GM19438 (cell line): ENCODE measurements around the gene PPP5C.
"Not testable (repeated sequence)": the region's sequence is repeated elsewhere in the genome, so short reads cannot be mapped to it uniquely, and the experiment has no call there.

Experiments used
- ATAC-seq: cut with Tn5 transposase; IDR thresholded peaks from one replicate; pipeline ENCODE4 v1.9.1; 2021; ENCODE audit warnings: low read depth; ENCODE audit not compliant: unreplicated experiment

Gene PPP5C, protein sequence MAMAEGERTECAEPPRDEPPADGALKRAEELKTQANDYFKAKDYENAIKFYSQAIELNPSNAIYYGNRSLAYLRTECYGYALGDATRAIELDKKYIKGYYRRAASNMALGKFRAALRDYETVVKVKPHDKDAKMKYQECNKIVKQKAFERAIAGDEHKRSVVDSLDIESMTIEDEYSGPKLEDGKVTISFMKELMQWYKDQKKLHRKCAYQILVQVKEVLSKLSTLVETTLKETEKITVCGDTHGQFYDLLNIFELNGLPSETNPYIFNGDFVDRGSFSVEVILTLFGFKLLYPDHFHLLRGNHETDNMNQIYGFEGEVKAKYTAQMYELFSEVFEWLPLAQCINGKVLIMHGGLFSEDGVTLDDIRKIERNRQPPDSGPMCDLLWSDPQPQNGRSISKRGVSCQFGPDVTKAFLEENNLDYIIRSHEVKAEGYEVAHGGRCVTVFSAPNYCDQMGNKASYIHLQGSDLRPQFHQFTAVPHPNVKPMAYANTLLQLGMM

DNA sequence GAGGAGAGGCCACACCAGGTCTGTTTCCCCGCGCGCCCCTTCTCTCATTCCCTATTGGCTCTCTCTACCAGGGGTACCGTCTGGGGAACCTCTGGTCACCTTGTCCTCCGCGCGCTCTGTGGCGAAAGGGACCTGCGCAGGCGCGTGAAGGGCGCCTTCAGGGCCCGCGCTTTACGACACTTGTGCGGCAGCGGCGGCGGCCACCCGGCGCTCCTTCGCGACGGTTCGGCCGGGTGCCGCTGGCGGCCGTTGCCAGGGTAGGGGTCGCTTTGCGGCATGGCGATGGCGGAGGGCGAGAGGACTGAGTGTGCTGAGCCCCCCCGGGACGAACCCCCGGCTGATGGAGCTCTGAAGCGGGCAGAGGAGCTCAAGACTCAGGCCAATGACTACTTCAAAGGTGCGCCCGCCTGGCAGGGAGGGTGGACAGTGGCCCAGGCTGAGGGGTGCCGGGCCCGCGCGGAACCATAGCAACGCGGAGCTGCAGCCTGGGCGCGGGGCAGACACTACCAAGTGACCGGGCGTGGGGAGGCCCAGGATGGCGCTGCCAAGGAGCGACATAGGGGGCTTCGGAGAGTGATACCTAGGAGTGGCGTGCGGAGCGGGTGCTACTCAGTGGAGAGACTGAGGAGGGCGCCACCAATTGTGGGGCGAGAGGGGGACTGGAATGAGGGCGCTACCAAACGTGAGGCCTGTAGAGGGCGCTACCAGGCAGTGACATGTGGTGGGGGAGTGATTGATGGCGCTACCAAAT, at the start of gene PPP5C:
Gene PPP5C (plus strand): TSS at position 267 of the 751 bp plus-strand sequence. CDS start 10 bp downstream, at position 277.
- ATAC-seq, result peak; percentile 40

DNA sequence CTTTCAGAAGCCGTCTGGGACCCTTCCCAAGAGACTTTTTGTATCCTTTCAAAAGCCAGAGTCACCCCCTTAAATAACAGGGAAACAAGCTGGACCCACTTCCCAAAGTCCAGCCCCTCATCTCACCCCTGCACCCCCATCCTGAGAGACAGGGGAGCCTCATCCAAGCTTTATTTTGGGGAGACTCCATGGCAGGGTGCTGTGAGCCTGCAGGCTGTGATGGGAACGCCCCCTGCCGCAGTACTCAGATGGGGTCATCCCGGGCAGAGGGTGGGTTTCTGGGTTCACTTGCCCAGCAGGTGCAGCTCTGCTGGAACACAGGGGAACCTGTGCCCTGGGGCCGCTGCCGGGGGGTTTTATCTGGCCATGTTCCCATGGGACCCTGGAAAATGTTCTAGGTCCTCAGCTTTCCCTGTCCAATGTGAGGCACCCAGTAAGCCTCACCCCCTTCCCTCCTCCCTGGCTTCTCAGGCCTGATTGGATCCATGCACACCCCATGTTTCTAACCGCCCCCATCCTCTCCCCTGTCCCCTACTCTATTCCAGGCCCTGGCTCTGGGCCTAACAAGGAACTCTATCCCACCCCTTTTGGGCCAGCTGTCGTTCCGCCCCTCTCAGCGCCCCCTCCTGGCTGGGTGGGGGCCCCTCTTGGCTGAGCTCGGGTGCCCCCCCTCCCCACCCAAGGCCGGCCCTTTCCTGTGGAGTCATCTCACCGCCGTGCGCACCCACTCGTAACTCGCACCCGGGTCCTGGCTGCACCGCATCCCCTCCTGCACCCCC, 49.0 kb upstream of the PPP5C start:
- ATAC-seq, result no peak

DNA sequence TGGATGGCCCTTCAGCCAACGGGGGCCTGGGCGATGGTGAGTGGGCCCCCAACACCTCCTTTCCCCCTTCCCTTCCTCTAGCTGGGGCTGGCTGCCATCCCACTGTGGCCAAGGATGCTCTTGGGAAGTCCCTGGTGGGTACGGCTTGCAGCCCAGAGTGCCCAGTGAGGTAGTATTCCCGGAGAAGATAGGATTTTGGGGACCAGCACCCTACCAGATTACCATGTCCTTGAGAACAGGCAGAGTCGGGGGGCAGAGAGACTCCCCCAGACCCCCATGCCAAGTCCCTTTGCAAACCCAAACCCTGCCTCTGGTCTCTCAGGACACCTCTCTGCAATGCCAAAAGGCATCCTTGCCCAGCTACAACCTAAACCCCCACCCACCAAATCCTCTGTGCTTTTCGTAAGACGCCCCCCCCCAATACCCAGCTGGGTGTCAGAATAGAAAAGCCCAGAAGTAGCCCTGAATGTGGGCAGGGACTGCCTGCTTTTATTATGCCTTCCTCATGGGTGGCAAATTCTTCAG, 48.3 kb upstream of the PPP5C start:
- no peak for ATAC-seq

DNA sequence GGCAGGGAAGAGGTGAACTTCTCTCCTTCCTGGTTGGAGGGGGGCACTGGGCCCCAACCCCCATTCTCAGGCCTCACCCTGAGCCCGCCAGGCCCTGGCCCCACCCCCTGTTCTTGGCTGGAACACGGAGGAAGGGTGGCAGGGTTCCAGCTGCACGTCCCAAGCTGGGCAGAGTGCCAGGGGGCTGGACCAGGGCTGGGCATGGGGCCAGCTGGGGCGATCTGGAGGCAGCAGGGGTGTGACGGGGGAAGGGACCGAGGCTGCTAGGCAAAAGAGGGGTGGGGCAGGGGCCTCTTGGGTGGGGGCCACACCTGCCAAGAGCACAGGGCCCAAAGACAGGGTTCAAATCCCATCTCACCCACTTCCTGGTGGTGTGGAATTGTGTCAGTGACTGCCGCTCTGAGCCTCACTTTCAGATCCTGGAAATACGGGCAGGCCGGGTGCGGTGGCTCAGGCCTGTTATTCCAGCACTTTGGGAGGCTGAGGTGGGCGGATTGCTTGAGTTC, 47.8 kb upstream of the PPP5C start:
- ATAC-seq, result no peak

DNA sequence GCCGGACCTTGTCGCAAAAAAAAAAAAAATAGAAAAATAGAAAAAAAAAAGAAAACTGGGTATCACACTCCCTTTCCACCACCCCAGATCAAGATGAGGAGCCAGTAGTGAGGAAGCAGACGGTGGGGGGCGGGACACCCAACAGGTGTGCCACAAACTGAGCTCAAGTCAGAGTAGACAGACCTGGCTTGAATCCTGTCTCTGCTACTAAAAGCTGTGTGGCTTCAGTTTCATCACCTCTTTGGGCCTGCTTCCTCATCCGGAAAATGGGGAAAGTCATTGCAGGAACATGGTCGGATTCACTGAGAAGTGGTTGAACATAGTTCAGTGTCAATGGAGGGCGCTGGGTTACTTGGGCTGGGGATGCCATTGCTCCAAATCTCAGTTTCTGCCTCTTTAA, 47.2 kb upstream of the PPP5C start:
- no peak for ATAC-seq

DNA sequence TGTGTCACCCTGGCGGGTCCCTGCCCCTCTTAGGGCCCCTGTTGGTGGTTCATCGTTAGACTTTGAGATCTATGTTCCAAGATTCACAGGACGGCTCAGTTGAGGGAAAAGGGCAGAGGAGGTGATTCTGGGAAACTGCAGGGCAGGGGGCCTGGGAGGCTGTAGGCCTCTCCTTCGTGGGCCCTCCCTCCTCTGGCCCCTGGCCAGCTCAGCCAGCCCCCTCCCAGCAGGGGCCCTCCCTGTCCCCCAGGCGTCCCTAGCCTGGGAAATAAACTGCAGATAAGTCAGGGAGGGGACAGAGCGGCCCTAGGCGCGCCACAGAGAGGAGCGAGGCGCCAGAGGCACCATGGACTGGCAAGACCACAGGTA, 43.6 kb upstream of the PPP5C start:
- no peak for ATAC-seq

DNA sequence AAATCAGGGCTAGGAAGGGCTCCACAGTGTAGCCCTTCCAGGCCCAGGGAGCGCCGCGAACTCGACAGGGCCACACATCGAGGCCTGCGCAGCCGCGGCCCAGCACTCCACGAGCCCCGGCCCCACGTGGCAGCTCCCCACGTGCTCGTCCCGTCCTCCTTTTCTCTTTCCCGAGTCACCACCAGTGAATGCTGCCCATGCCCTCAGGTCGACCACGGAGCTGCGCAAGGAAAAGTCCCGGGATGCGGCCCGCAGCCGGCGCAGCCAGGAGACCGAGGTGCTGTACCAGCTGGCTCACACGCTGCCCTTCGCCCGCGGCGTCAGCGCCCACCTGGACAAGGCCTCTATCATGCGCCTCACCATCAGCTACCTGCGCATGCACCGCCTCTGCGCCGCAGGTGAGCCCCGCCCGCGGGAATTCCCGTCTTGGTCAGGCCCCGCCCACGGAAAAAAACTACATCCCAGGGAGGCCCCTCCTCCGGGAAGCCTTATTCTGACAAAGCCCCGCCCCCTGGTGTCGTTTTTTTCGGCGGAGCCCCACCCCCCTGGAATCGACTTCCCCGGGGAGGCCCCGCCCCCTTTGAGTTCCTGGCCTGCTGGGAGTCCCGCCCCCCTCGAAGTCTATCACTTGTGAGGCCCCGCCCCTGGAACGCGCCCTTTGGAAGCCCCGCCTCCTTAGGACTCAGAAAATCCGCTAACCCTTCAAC, 43.0 kb upstream of the PPP5C start:
- no peak for ATAC-seq

DNA sequence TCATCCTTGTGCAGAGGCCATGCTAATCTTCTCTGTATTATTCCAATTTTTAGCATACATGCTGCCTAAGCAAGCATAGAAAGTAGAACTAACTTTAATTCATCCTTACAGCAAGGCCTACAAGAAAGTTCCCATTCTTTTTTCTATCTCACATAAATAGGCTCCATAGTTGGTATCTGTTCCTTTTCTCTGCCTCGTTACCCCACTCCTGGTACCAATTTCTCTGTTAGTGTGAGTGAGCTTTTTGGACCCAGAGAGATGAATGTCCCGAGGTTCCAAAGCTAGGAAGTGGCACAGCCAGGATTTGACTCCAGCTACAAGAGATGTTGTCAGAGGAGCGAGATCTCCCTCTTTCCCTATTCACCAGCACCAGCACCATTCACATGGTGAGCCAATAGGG, 40.4 kb upstream of the PPP5C start:
- ATAC-seq, result no peak

DNA sequence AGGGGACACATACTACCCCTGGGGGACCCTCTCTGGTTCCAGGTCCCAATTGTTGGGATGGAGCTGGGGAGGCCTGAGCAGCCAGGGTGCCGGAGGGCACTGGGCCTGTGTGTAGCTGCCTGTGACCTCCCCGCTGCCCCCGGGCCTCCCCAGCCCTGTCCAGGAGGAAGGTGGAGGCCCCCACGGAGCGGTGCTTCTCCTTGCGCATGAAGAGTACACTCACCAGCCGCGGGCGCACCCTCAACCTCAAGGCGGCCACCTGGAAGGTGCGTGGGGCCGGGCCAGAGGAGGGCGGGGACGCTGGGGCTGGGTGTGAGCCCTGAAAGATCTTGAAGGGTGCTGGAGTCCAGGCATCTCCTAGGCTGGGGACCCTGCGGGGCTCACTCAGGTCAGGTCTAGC, 38.4 kb upstream of the PPP5C start:
- no peak for ATAC-seq

DNA sequence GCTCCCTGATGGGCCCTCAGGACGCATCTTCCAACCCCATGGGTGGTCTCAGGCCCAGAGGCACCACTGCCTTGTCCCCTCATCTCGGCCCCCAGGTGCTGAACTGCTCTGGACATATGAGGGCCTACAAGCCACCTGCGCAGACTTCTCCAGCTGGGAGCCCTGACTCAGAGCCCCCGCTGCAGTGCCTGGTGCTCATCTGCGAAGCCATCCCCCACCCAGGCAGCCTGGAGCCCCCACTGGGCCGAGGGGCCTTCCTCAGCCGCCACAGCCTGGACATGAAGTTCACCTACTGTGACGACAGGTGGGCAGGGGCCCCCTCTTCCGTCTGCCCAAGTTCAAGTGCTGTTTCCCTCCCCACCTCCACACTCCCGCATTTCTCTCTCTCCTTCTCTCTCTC, 37.8 kb upstream of the PPP5C start:
- no peak for ATAC-seq

DNA sequence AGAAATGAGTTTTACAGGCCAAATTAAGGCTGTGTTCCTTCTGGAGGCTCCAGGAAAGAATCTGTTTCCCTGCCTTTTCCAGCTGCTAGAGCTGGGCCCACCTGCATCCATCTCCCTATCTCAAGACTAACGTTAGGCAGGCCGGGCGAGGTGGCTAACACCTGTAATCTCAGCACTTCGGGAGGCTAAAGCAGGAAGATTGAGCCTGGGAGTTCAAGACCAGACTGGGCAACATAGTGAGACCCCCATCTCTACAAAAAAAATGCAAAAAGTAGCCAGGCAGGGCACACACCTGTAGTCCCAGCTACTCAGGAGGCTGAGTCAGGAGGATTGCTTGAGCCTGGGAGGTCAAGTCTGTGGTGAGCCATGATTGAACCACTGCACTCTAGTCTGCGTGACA, 35.4 kb upstream of the PPP5C start:
- ATAC-seq, result no peak

DNA sequence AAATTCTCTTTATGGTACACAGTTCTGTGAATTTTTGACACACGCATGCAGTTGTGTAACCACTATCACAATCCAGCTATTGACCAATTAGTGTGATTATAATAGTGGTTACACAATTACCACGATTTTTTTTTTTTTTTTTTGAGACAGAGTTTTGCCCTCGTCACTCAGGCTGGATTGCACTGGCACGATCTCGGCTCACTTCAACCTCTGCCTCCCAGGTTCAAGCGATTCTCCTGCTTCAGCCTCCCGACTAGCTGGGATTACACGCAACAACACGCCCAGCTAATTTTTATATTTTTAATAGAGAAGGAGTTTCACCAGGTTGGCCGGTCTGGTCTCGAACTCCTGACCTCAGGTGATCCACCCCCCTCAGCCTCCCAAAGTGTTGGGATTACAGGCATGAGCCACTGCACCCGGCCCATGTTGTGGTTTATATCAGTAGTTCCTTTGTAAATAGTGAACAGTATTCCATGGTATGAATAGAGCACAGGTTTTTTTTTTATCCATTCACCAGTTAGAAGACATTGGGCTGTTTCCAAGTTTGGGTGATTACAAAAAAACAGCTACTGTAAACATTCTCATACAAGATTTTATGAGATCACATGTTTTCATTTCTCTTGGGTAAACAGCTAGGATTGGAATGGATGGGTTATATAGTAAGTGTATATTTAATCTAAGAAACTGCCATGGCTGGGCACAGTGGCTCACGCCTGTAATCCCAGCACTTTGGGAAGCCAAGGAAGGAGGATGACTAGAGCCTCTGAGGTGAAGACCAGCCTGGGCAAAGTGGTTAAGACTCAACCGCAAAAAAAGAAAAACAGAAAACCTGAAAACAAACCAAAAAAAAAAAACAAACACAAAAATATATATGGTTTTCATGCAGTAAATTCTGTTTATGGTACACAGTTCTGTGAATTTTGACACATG, 33.1 kb upstream of the PPP5C start:
- ATAC-seq, result not testable (repeated sequence)

DNA sequence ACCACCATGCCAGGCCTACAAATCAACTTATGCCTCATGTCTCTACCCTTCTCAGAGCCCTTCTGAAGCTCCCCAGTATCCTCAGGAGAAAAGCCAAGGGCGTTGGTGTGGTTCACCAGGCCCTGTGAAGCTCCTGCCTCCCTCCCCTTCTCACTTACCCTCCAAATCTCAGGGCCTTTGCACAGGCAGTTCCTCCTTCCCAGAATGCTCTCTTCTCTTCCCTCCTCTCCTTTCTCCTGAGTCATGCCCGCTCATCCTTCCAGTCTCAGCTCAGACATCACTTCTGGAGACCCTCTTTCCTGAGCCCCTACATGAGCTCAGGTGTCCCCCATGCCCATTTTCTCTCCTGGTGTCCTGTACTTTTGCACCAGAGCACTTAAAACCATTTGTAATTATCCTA, 29.5 kb upstream of the PPP5C start:
- ATAC-seq, result no peak

DNA sequence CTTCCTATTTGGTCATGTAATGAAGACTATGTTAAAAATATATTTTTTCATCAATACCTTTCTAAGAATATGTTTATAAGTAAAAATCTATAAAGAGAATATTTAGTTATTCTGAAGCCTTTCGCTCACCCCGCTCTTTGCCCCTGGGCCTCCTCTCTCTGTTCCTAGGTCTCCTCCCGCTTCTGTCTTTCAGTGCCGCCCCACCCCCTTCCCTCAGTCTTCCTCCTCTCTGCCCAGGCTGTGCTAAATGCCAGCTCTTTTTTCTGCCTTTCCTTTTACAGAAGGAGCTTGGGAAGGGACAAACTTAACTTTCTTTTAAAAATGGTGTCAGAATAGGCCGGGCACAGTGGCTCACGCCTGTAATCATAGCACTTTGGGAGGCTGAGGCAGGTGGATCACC, 27.3 kb upstream of the PPP5C start:
- no peak for ATAC-seq

DNA sequence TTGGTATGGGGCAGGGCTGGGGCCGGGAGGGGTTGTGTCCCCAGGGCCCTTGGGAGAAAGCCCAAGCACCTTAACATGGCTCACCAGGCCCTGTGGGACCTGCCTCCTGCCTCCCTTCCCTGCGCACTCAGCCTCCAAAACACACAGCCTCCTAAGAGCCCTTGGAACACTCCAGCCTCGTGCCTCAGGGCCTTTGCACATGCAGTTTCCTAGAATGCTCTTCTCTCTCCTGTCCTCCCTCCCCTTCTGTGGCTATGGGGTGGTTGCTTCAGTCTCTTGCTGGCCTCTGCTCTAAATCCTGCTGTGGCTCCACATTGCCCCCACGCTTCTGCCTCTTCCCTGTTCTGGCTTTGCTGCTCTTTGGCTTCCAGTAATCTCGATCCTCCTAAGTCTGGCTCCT, 26.3 kb upstream of the PPP5C start:
- no peak for ATAC-seq

DNA sequence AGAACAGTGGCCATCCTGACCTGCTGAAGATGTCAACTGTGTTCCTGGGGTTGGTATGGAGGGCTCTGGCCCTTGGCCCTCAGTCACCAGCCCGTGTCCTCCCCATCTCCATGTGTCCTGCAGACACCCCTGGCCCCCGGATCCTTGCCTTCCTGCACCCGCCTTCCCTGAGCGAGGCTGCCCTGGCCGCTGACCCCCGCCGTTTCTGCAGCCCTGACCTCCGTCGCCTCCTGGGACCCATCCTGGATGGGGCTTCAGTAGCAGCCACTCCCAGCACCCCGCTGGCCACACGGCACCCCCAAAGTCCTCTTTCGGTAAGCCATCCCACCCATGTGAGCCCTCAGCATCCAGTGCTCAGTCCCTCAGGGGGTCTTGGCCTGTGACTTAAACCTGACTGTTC, 25.2 kb upstream of the PPP5C start:
- ATAC-seq, result no peak

DNA sequence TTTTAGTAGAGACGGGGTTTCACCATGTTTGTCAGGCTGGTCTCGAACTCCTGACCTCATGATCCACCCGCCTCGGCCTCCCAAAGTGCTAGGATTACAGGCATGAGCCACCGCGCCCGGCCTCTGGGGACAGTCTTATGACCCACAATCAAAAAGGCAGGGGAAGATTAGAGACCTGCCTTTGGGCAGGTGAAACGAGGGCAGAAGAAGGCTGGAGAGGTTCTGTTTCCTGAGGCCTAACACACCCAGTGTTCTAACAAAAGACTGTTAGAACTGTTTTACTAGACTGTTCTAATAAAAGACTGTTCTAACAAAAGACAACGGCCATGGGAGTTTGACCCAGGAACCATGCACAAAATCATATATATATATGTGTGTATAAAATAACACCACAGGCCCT, 23.7 kb upstream of the PPP5C start:
- not testable (repeated sequence) for ATAC-seq

DNA sequence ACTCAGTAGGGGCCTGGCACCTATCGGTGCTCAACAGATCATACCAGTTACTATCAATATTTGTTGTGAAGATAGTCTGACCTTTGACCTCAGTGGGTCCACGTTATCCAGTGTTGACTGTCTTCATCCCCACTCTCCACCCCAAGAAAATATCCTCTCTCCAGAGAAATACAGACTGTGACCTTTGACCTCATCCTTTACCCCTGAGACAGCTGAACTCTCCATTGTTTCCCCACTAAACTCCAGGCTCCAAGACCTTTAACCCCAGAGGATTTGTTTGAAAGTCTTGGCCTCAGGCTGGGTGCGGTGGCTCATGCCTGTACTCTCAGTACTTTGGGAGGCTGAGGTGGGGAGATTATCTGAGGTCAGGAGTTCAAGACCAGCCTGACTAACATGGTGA, 22.6 kb upstream of the PPP5C start:
- ATAC-seq, result no peak

DNA sequence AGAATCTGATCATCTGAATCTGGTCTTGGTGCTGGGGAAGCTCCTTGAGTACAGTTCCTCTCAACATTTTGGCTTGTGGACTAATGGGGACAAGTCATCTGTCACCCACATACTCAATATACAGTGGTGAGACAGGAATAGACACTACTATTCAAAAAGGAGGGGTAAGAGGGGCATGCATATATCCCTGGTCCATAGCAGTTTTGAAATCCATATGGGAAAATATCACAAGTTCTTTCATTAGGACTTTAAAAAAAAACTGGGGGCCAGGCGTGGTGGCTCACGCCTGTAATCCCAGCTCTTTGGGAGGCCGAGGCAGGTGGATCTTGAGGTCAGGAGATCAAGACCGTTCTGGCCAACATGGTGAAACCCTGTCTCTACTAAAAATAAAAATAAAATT, 20.3 kb upstream of the PPP5C start:
- no peak for ATAC-seq
